ENCODE measurements around the gene SLC14A1.

Gene SLC14A1

DNA sequence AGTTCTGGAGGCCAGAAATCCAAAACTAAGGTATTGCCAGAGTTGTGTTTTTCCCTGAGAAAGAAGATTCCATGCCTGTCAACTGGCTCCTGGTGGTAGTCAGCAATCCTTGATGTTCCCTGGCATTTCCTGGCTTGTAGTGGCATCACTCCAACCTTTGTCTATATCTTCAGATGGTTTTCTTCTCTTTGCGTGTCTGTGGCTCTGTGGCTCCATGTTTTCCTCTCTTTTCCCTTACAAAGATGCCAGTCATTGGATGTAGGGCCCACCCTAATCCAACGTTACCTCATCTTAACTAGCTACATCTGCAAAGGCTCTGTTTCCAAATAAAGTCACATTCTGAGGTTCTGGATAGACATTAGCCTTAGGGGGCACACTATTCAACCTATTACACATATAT, 41.8 kb downstream of the SLC14A1 start:
- Histone ChIP-seq H3K4me3 (ENCODE audit: low read length) (no peak overlapping the region), H3K9me2 (replicated peaks; ENCODE audit: control insufficient read depth, low read length) (no peaks in the 10 kb centered on the region), H3K36me3 (ENCODE audit: control insufficient read depth, low read length) (no peaks in the 10 kb centered on the region), H3K27ac (ENCODE audit: low read depth, low read length) (no peak overlapping the region), H3F3A (ENCODE audit: control insufficient read depth, insufficient read depth) (no peaks in the 10 kb centered on the region), H3K27me3 (ENCODE audit: control insufficient read depth, low read length) (peaks cover 8% of the 10 kb centered on the region), H3K4me2 (ENCODE audit: low read length) (no peak overlapping the region), H3K9me3 (ENCODE audit: control insufficient read depth, insufficient read depth, low read length) (no peaks in the 10 kb centered on the region), H4K20me1 (ENCODE audit: control insufficient read depth, insufficient read depth, low read depth, low read length) (no peaks in the 10 kb centered on the region), H3K79me2 (ENCODE audit: control insufficient read depth, low read length) (no peaks in the 10 kb centered on the region), H3K4me1 (ENCODE audit: control insufficient read depth, low read length) (no peaks in the 10 kb centered on the region)
- TF ChIP-seq CTCF (IDR thresholded peaks at IDR 0.05; ENCODE audit: low read depth, low read length, poor library complexity, severe bottlenecking) = no peak
- no peak for TF ChIP-seq EZH2phosphoT487 (IDR thresholded peaks at IDR 0.05; ENCODE audit: borderline replicate concordance, low read length)

- Histone ChIP-seq H3K27ac (ENCODE audit: low read depth, low read length) (no peak overlapping the region), H3K36me3 (ENCODE audit: control insufficient read depth, low read length) (no peaks in the 10 kb centered on the region), H3K27me3 (ENCODE audit: control insufficient read depth, low read length) (peaks cover 27% of the 10 kb centered on the region), H3F3A (ENCODE audit: control insufficient read depth, insufficient read depth) (no peaks in the 10 kb centered on the region), H3K4me1 (ENCODE audit: control insufficient read depth, low read length) (peaks cover 6% of the 10 kb centered on the region; the same call in 1 of the 2 replicates), H3K79me2 (ENCODE audit: control insufficient read depth, low read length) (no peaks in the 10 kb centered on the region), H3K4me2 (ENCODE audit: low read length) (no peak overlapping the region), H3K9me2 (replicated peaks; ENCODE audit: control insufficient read depth, low read length) (no peaks in the 10 kb centered on the region), H4K20me1 (ENCODE audit: control insufficient read depth, insufficient read depth, low read depth, low read length) (no peaks in the 10 kb centered on the region), H3K4me3 (ENCODE audit: low read length) (no peak overlapping the region), H3K9me3 (ENCODE audit: control insufficient read depth, insufficient read depth, low read length) (no peaks in the 10 kb centered on the region)
- no peak for TF ChIP-seq EZH2phosphoT487 (IDR thresholded peaks at IDR 0.05; ENCODE audit: borderline replicate concordance, low read length)
- no peak for TF ChIP-seq CTCF (IDR thresholded peaks at IDR 0.05; ENCODE audit: low read depth, low read length, poor library complexity, severe bottlenecking)
Measured at GRCh38 chr18:45771587-45772480, 47.9 kb downstream of the SLC14A1 start.

GRCh38 chr18:45774065-45774521, 50.1 kb downstream of the SLC14A1 start:
- Histone ChIP-seq H3K9me2 (replicated peaks; ENCODE audit: control insufficient read depth, low read length) (no peaks in the 10 kb centered on the region), H3K4me1 (ENCODE audit: control insufficient read depth, low read length) (peaks cover 6% of the 10 kb centered on the region; the same call in 1 of the 2 replicates), H3K36me3 (ENCODE audit: control insufficient read depth, low read length) (no peaks in the 10 kb centered on the region), H3K27ac (ENCODE audit: low read depth, low read length) (no peak overlapping the region), H3K79me2 (ENCODE audit: control insufficient read depth, low read length) (no peaks in the 10 kb centered on the region), H3K4me2 (ENCODE audit: low read length) (no peak overlapping the region), H3K4me3 (ENCODE audit: low read length) (no peak overlapping the region), H3F3A (ENCODE audit: control insufficient read depth, insufficient read depth) (no peaks in the 10 kb centered on the region), H4K20me1 (ENCODE audit: control insufficient read depth, insufficient read depth, low read depth, low read length) (no peaks in the 10 kb centered on the region), H3K27me3 (ENCODE audit: control insufficient read depth, low read length) (peaks cover 29% of the 10 kb centered on the region), H3K9me3 (ENCODE audit: control insufficient read depth, insufficient read depth, low read length) (no peaks in the 10 kb centered on the region)
- no peak for TF ChIP-seq EZH2phosphoT487 (IDR thresholded peaks at IDR 0.05; ENCODE audit: borderline replicate concordance, low read length)
- TF ChIP-seq CTCF (IDR thresholded peaks at IDR 0.05; ENCODE audit: low read depth, low read length, poor library complexity, severe bottlenecking) = no peak
